ENCODE results near the gene LRRC66.
A peak's percentile ranks its signal among the peaks of the same experiment; 100 is the strongest.

LRRC66 gene

GRCh38 chr4:52019936-52020657, at the start of gene LRRC66:
Gene LRRC66 (minus strand): TSS chr4:52020363. CDS start chr4:52017613, 2,750 bp downstream.
- no peak for TF ChIP-seq CTCF (conservative IDR thresholded peaks at IDR 0.05; ENCODE audit: low read depth, low read length)
- H3K4me3 ChIP-seq (ENCODE audit: low read depth, low read length) = no peak within 1 kb of the TSS
- DNase-seq (ENCODE audit: low read depth) = no peak

GRCh38 chr4:52069571-52069970, 49.4 kb upstream of the LRRC66 start:
- TF ChIP-seq CTCF (conservative IDR thresholded peaks at IDR 0.05; ENCODE audit: low read depth, low read length) = no peak
- H3K4me3 ChIP-seq (ENCODE audit: low read depth, low read length) = no peak overlapping the region
- DNase-seq (ENCODE audit: low read depth) = no peak

GRCh38 chr4:52059372-52059771, 39.2 kb upstream of the LRRC66 start:
- no peak overlapping the region for H3K4me3 ChIP-seq (ENCODE audit: low read depth, low read length)
- no peak for TF ChIP-seq CTCF (conservative IDR thresholded peaks at IDR 0.05; ENCODE audit: low read depth, low read length)
- peak; percentile 67 for DNase-seq (ENCODE audit: low read depth)

GRCh38 chr4:52058275-52058674, 38.1 kb upstream of the LRRC66 start:
- H3K4me3 ChIP-seq (ENCODE audit: low read depth, low read length) = no peak overlapping the region
- no peak for TF ChIP-seq CTCF (conservative IDR thresholded peaks at IDR 0.05; ENCODE audit: low read depth, low read length)
- no peak for DNase-seq (ENCODE audit: low read depth)

- DNase-seq (ENCODE audit: low read depth) = peak; percentile 10
- TF ChIP-seq CTCF (conservative IDR thresholded peaks at IDR 0.05; ENCODE audit: low read depth, low read length) = no peak
Measured at GRCh38 chr4:52057196-52057595, 37.0 kb upstream of the LRRC66 start.

GRCh38 chr4:52054254-52054653, 34.1 kb upstream of the LRRC66 start:
- H3K4me3 ChIP-seq (ENCODE audit: low read depth, low read length) = no peak overlapping the region
- TF ChIP-seq CTCF (conservative IDR thresholded peaks at IDR 0.05; ENCODE audit: low read depth, low read length) = no peak
- no peak for DNase-seq (ENCODE audit: low read depth)

More at GRCh38 chr4:52057196-52057595, 37.0 kb upstream of the LRRC66 start:
- H3K4me3 ChIP-seq (ENCODE audit: low read depth, low read length) = no peak overlapping the region

GRCh38 chr4:52052475-52052780, 32.3 kb upstream of the LRRC66 start:
- DNase-seq (ENCODE audit: low read depth) = peak; percentile 48
- H3K4me3 ChIP-seq (ENCODE audit: low read depth, low read length) = peak overlapping the region; percentile 72
- TF ChIP-seq CTCF (conservative IDR thresholded peaks at IDR 0.05; ENCODE audit: low read depth, low read length) = no peak

All from choroid plexus epithelial cell (primary cell).